Panc1 (cell line): ENCODE measurements around the gene KIAA0586.

ENCODE experiments used
- CTCF ChIP-seq: fragments of 450-650 bp; IDR thresholded peaks from 2 replicates; pipeline ENCODE4 v1.5.1; 2017; ENCODE audit warnings: mild to moderate bottlenecking
- POLR2AphosphoS5 ChIP-seq: IDR thresholded peaks from 2 replicates; pipeline ENCODE4 v1.6.1; 2012; ENCODE audit warnings: mild to moderate bottlenecking, low read depth, low read length, moderate library complexity
- REST ChIP-seq, 2 experiments: IDR thresholded peaks; 2 replicates each; pipeline ENCODE4 v1.6.1; 2011 to 2012; ENCODE audit warnings: low read depth in 2 of 2, control low read depth in 1 of 2, low read length in 1 of 2, mild to moderate bottlenecking in 1 of 2, moderate library complexity in 1 of 2; ENCODE audit not compliant: insufficient read depth in 1 of 2
- SIN3A ChIP-seq: IDR thresholded peaks from 2 replicates; pipeline ENCODE4 v1.6.1; 2012; ENCODE audit warnings: low read depth, mild to moderate bottlenecking, low read length, moderate library complexity, borderline replicate concordance; ENCODE audit not compliant: insufficient read depth
- TCF7L2 ChIP-seq: IDR thresholded peaks from 2 replicates; pipeline ENCODE4 v1.6.1; 2011; ENCODE audit warnings: mild to moderate bottlenecking, low read depth, low read length, inconsistent platforms

DNA sequence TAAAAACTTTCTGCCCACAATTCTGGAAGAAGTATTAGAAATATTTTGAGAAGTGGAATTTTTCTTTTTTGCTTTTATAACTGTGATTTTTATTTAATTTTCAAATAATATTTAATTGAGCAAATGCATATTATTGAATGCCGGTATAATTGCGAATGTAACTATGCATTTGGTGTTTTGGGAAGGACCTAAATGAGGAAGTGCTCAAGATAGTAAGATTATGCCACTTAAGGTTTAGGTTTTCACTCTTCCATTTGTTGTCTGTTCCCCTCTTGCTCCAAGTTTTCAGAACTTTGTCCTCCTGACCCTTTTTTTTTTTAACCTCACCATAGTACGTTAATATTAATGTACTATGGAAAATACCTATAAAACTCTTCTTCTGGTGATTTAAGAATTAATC is 85.8 kb downstream of the KIAA0586 start:
- TF ChIP-seq CTCF (no peak), REST (IDR thresholded peaks at IDR 0.05; ENCODE audit: insufficient read depth in 1 of 2, low read depth in 2 of 2, low read length in 1 of 2) (no peak), SIN3A (no peak), POLR2AphosphoS5 (no peak), TCF7L2 (no peak)
